Measurements from ENCODE around the gene CAMSAP2.

Gene CAMSAP2

GRCh38 chr1:200887036-200887435 is 148.3 kb downstream of the CAMSAP2 start:
- peak; percentile 61 for DNase-seq

GRCh38 chr1:200887772-200888348 is 149.2 kb downstream of the CAMSAP2 start:
- no peak for DNase-seq

DNA sequence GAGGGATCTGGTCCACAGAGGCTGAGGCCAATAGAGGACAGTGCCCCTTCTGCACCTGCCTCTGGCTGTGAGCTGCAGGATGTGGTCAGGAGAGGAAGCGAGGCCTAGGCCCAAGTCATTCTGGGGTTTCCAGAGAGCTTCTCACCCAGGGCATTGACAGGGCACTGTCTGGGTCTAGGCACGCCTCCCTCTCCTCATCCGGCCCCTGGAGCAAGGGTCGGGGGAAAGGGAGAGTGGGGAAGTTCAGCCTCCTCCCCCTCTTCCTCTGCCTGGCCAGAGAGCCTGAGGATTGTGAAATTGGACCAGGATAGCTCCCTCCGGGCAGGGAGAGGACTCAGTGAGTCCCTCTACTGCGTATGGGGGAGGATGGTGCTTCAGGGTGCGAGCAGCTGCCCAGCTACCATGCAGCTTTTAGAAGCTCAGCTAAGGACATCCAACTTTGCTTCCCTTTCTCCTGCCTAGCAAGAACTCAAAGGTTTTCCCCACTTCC is 149.7 kb downstream of the CAMSAP2 start:
- peak; percentile 85 for DNase-seq

DNA sequence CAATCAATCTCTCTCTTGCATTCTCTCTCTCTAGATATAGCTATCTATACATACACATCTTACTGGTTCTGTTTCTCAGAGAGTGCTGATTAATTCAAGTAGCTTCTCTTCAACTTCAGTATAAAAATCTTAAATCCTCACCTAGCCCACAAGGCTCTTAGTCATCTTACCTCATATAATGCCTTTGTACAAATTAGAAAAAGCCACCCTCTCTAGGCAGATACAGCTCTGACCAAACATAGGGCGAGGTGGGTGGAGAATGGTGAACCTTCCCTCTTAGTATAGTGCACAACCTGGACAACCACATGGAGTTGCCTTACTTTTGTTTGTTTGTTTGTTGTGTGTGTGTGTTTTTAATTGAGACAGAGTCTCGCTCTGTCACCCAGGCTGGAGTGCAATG is 150.9 kb downstream of the CAMSAP2 start:
- DNase-seq, result peak; percentile 64

DNA sequence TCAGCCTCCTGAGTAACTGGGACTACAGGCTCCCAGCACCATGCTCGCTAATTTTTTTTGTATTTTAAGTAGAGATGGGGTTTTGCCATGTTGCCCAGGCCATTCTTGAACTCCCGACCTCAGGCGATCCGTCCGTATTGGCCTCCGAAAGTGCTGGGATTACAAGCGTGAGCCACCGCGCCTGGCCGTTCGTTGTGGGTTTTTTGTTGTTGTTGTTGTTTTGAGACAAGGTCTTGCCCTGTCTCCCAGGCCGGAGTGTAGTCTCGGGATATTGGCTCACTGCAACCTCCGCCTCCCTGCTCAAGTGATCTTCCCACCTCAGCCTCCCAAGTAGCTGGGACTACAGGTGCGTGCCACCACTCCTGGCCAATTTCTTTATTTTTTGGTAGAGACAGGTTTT is 151.3 kb downstream of the CAMSAP2 start:
- peak; percentile 49 for DNase-seq

- peak; percentile 68 for DNase-seq
Observed at GRCh38 chr1:200890818-200891773, 152.4 kb downstream of the CAMSAP2 start.

GRCh38 chr1:200891774-200892157 is 153.1 kb downstream of the CAMSAP2 start:
- no peak for DNase-seq

GRCh38 chr1:200892546-200892945 is 153.9 kb downstream of the CAMSAP2 start:
- peak; percentile 55 for DNase-seq

DNA sequence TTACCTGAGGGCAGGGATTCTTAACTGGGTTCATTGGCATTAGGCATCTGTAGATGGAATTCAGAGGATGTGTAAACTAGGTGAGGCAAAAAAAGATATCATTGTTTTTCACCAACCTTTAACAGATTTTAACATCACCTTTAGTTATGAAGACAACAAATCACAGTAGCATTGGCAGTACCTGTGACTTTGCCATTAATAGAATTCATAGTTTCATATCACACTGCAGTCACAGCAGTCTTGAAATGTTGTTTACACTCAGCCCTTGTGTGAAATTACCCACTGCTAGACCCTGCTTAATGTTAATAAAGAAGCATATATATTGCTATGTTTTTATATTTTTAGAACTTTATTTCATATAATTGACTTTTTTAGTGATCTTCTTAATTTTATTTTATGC is 154.3 kb downstream of the CAMSAP2 start:
- DNase-seq, result no peak

- DNase-seq, result peak; percentile 60
Observed at GRCh38 chr1:200893411-200893901, 154.8 kb downstream of the CAMSAP2 start.

- DNase-seq, result no peak
Observed at GRCh38 chr1:200894712-200895442, 156.2 kb downstream of the CAMSAP2 start, which contains the start of gene INAVA. Gene INAVA, plus strand, starts transcription at chr1:200894900. Its CDS starts 3,501 bp downstream, at chr1:200898401.

DNA sequence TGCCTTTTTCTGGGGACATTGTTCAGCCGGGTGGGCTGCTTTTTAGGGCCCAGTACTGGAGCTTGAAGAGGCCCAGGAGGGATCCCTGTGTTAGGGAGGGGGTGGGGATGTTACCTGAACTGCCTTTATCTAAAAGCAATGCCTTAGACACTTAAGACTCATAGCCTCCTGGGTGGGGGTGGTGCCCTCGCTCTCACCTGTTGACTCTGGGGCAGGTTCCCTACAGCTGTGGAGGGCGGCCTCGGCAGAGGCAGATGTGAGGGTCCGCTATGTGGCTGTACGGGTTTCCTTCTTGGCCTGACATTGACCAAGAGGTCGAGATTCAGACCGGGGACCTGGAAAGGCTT is 156.7 kb downstream of the CAMSAP2 start:
- no peak for DNase-seq

DNA sequence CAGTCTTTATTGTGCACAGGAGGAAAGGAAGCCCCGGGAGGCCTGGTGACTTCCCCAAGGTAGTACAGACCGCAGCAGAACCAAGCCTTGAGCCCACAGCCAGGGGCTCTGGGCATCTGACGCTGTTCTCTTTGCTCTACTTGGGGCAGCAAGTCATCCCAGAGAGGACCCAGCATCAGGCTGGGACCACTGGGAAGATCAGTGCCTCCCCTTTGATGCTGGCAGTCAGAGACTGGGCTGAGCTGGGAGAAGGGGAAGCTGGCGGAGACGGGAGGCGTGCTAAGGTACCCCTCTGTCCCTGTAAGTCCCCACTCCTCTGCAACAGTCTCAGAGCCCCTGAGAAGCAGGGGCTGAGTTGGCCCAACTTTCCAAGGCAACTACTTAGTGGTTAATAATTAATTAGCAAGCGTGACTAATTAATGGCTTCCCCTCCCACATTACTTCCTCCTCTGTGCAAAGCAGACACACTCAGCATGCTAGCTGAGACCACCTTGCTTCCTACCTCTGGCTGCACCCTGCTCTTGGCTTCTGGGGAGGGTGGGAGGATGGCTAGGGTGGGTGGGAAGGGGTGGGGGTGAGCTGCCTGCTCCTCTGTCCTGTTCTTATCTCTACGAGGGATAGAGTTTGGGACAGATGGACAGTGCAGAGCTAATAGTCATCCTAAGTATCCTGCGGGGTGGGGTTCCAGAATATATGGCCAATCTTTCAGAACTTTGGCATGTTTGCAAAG is 157.3 kb downstream of the CAMSAP2 start:
- DNase-seq, result no peak

- DNase-seq, result no peak
Observed at GRCh38 chr1:200896531-200897196, 158.0 kb downstream of the CAMSAP2 start.

GRCh38 chr1:200897259-200897658 is 158.6 kb downstream of the CAMSAP2 start:
- DNase-seq, result no peak

- DNase-seq, result no peak
Observed at GRCh38 chr1:200899015-200899386, 160.3 kb downstream of the CAMSAP2 start.

DNA sequence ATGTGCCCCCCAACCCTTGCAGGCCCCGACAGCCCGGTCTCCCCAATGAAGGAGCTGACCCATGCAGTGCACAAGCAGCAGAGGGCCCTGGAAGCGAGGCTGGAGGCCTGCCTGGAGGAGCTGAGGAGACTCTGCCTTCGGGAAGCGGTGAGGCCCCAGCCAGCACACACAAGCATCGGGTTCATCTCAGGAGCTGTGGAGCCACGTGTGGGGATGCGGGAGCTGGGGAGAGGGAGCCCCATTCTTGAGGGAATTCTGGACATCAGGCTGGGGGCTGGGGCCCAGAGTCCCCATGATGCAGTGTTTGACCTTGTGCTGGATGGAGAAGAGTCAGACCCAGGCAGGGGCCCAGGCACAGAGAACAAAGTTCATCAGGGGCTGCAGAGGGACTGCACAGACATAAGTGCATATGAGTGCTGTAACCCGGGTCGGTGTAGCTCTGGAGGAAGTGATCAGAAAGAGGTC is 160.8 kb downstream of the CAMSAP2 start:
- DNase-seq, result peak; percentile 60

GRCh38 chr1:200899954-200900867 is 161.5 kb downstream of the CAMSAP2 start:
- peak; percentile 56 for DNase-seq

DNA sequence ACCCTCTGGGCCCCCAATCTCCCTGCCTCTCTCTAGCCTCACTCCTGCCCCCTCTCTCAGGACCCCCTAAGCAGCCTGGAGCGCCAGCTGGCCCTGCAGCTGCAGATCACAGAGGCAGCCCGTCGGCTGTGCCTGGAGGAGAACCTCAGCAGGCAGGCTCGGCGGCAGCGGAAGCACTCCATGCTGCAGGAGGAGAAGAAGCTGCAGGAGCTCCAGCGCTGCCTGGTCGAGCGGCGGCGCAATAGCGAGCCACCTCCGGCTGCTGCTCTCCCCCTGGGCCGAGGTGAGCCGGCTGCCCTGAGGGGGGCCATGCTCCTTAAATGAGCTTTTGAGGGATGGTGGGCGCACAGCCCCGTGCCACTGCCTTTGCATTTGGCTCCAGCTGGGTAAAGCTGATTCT is 162.2 kb downstream of the CAMSAP2 start:
- DNase-seq, result peak; percentile 55

GRCh38 chr1:200901350-200901749 is 162.7 kb downstream of the CAMSAP2 start:
- peak; percentile 58 for DNase-seq
